Liver (tissue), 9 donors: Measurements from ENCODE around the gene DDX23. TPM values are rescaled to one million over a fixed set of nuclear protein-coding genes. Genes with fewer than 3 reads are reported as not detected.

Experiments
- DNase-seq: peaks from one replicate; pipeline ENCODE4 v3.0.0-alpha.2; 2017; ENCODE audit warnings: low spot score
- H3K27ac ChIP-seq, 2 donors: one replicate each; pipeline ENCODE4 v1.7.0; 2013; ENCODE audit warnings: inconsistent platforms in 2 of 2, low read length in 2 of 2, control low read depth in 1 of 2, low read depth in 1 of 2, mild to moderate bottlenecking in 1 of 2
- H3K27me3 ChIP-seq, 4 donors: one replicate each; pipeline versions ENCODE4 v1.6.1 to v1.7.0; 2013; ENCODE audit warnings: low read length in 3 of 4, inconsistent platforms in 1 of 4, mild to moderate bottlenecking in 1 of 4, moderate library complexity in 1 of 4; ENCODE audit not compliant: control insufficient read depth in 4 of 4, insufficient read depth in 4 of 4
- H3K36me3 ChIP-seq, 4 donors: one replicate each; pipeline versions ENCODE4 v1.6.1 to v1.7.0; 2013; ENCODE audit warnings: low read length in 3 of 4, mild to moderate bottlenecking in 3 of 4, low read depth in 1 of 4, moderate library complexity in 1 of 4; ENCODE audit not compliant: control insufficient read depth in 4 of 4, insufficient read depth in 3 of 4
- H3K4me1 ChIP-seq, 4 donors: one replicate each; pipeline versions ENCODE4 v1.6.1 to v1.7.0; 2013; ENCODE audit warnings: low read length in 3 of 4, mild to moderate bottlenecking in 3 of 4, moderate library complexity in 1 of 4; ENCODE audit not compliant: control insufficient read depth in 4 of 4, insufficient read depth in 4 of 4
- H3K4me3 ChIP-seq, 3 donors: one replicate each; pipeline versions ENCODE4 v1.6.1 to v1.7.0; 2013; ENCODE audit warnings: low read length in 3 of 3, control low read depth in 1 of 3, low read depth in 1 of 3, mild to moderate bottlenecking in 1 of 3
- H3K9ac ChIP-seq, 2 donors: one replicate each; pipeline ENCODE4 v1.7.0; 2013; ENCODE audit warnings: low read length in 2 of 2, mild to moderate bottlenecking in 2 of 2, moderate library complexity in 2 of 2, control low read depth in 1 of 2, low read depth in 1 of 2
- H3K9me3 ChIP-seq, 4 donors: one replicate each; pipeline versions ENCODE4 v1.6.1 to v1.7.0; 2013; ENCODE audit warnings: low read length in 3 of 4; ENCODE audit not compliant: control insufficient read depth in 4 of 4
- EGR1 ChIP-seq, 2 donors: IDR thresholded peaks; 2 replicates each; pipeline ENCODE4 v1.6.1; 2016 to 2018; ENCODE audit warnings: antibody characterized with exemption in 2 of 2, low read depth in 2 of 2
- FOXA1 ChIP-seq: IDR thresholded peaks from 2 replicates; pipeline ENCODE4 v1.6.1; 2016; ENCODE audit warnings: antibody characterized with exemption
- FOXA2 ChIP-seq: IDR thresholded peaks from 2 replicates; pipeline ENCODE4 v1.6.1; 2016; ENCODE audit warnings: antibody characterized with exemption
- GABPA ChIP-seq, 2 donors: IDR thresholded peaks in 1 of 2; conservative IDR thresholded peaks in 1 of 2; 2 replicates each; pipeline ENCODE4 v1.6.1; 2016; ENCODE audit warnings: antibody characterized with exemption in 2 of 2, mild to moderate bottlenecking in 1 of 2, moderate library complexity in 1 of 2
- HNF4A ChIP-seq, 2 donors: conservative IDR thresholded peaks; 2 replicates each; pipeline ENCODE4 v1.6.1; 2016; ENCODE audit warnings: antibody characterized with exemption in 2 of 2, mild to moderate bottlenecking in 2 of 2
- HNF4G ChIP-seq: IDR thresholded peaks from 2 replicates; pipeline ENCODE4 v1.6.1; 2016; ENCODE audit warnings: antibody characterized with exemption
- JUND ChIP-seq, 2 donors: IDR thresholded peaks; 2 replicates each; pipeline ENCODE4 v1.6.1; 2016; ENCODE audit warnings: antibody characterized with exemption in 2 of 2
- NR2F2 ChIP-seq: IDR thresholded peaks from 2 replicates; pipeline ENCODE4 v1.6.1; 2016; ENCODE audit warnings: antibody characterized with exemption
- RAD21 ChIP-seq, 2 donors: IDR thresholded peaks; 2 replicates each; pipeline ENCODE4 v1.6.1; 2016; ENCODE audit warnings: antibody characterized with exemption in 2 of 2, mild to moderate bottlenecking in 2 of 2
- RXRA ChIP-seq, 2 donors: IDR thresholded peaks; 2 replicates each; pipeline ENCODE4 v1.6.1; 2017 to 2018; ENCODE audit warnings: antibody characterized with exemption in 2 of 2, mild to moderate bottlenecking in 1 of 2
- SP1 ChIP-seq: IDR thresholded peaks from 2 replicates; pipeline ENCODE4 v1.6.1; 2018; ENCODE audit warnings: antibody characterized with exemption, mild to moderate bottlenecking
- TAF1 ChIP-seq: conservative IDR thresholded peaks from 2 replicates; pipeline ENCODE4 v1.6.1; 2016; ENCODE audit warnings: antibody characterized with exemption, mild to moderate bottlenecking
- YY1 ChIP-seq: IDR thresholded peaks from 2 replicates; pipeline ENCODE4 v1.6.1; 2016; ENCODE audit warnings: antibody characterized with exemption, mild to moderate bottlenecking
- WGBS: extraction: QIAGEN DNeasy Blood & Tissue Kit; methylation state at CpG from one replicate; pipeline ENCODE4 v1.1.7; 2013; 5-methylcytosine and 5-hydroxymethylcytosine counted together
- polyA plus RNA-seq, 2 donors: library from polyadenylated mRNA; stranded (reverse) in 1 of 2; unstranded in 1 of 2; fragments of 200-250 nt in 1 of 2; fragments of >200 nt in 1 of 2; fragmentation: Nextera tagmentation in 1 of 2; extraction: Ambion mirVana in 1 of 2; gene quantifications; one replicate each; pipeline versions ENCODE4 v1.2.1 to v1.2.3, GENCODE V29; 2013 to 2015
- total RNA-seq, 2 donors: library from RNA; depleted of rRNA; stranded (reverse); fragments of >200 nt; gene quantifications; one replicate each; pipeline ENCODE4 v1.2.3, GENCODE V29; 2014
- TF ChIP-seq, protein P1 (sequence below): IDR thresholded peaks from 2 replicates; pipeline ENCODE4 v1.6.1; 2016; ENCODE audit warnings: antibody characterized with exemption
- TF ChIP-seq, protein P2 (sequence below): fragments of 150-350 bp; IDR thresholded peaks from 2 replicates; pipeline ENCODE4 v1.5.1; 2017; ENCODE audit warnings: improper control_type of control experiment, low read depth, low read length; ENCODE audit not compliant: missing input control
- TF ChIP-seq, protein P3 (sequence below): IDR thresholded peaks from 2 replicates; pipeline ENCODE4 v1.6.1; 2016; ENCODE audit warnings: antibody characterized with exemption
- TF ChIP-seq, protein P4 (sequence below): IDR thresholded peaks from 2 replicates; pipeline ENCODE4 v1.6.1; 2016; ENCODE audit warnings: antibody characterized with exemption
- TF ChIP-seq, protein P5 (sequence below): IDR thresholded peaks from 2 replicates; pipeline ENCODE4 v1.6.1; 2016; ENCODE audit warnings: antibody characterized with exemption, mild to moderate bottlenecking
- donor health status: healthy.
- donor health status: healthy.
- donor health status: healthy.
- donor health status: healthy.
- donor health status: healthy.

Gene DDX23
- total and polyA plus RNA-seq, 4 donors, result 16.9 to 60.6 (median 29.7) TPM

DNA sequence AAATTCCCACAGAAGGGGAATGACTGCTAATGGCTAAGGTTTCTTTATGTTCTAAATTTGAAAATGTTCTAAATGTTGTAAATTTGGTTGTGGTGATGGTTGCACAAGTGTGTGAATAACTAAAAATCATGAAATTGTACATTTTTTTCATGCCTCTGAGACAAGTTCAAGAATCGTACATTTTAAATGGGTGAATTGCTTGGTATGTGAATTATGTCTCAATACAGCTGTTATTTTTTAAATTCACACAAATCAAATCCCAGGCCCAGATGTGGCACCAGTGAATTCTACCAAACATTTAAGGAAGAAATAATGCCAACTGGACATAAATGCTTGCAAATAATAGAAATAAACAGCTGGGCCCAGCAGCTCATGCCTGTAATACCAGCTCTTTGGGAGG is 42.3 kb upstream of the DDX23 start:
- no peak for DNase-seq
- 82% methylated on average over 1 of the region's 1 CpG for WGBS
- Histone ChIP-seq H3K9ac (no peak overlapping the region), H3K27ac (no peak overlapping the region), H3K4me3 (no peak overlapping the region), H3K9me3 (no peaks in the 10 kb centered on the region), H3K36me3 (no peaks in the 10 kb centered on the region), H3K4me1 (peaks cover 0 to 5% (median 0%) of the 10 kb centered on the region in 4 donors), H3K27me3 (no peaks in the 10 kb centered on the region)
- no peak for TF ChIP-seq FOXA1
- no peak for TF ChIP-seq TAF1
- TF ChIP-seq RXRA (IDR thresholded peaks at IDR 0.05), result no peak
- no peak for TF ChIP-seq SP1
- TF ChIP-seq HNF4G, result no peak

DNA sequence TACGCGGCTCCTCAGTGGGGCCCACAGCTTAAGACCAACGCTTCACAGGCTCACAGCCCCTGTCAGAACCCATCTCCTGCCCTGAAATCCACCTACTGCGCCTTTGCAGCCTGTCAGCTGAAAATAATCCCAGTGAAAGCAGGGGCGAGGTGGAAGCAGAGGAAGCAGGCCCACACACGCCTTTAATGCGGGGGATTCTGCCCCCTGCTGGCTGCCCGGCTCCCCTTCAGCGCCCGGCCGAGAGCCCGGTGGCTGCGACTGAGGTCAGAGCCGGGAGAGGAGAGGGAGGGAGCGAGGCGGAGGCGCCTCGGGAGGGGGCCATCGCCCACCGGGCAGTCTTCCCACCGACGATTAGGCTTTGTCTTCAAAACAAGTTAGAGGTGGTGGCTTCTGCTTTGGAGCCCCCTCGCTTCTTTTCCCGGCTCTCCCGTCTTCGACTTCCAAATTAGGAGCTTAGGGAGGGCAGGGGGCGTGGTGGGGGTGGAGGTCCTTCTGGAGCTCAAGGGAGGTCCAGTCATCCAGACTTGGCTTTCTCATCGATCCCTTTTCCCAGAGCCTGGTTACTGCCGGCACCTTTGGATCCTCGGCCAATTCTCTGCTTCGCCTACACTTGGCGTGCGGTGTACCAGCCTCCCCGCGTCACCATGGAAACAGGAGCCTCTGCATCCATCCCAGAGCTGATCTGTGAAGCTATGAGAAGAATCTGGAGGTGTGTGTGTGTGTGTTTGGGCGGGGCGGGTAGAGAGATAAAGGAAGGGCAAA is 38.9 kb upstream of the DDX23 start:
- no peak overlapping the region for H3K27ac ChIP-seq
- WGBS, result 7% methylated on average over 37 of the region's 37 CpGs
- peak; percentile 78 for DNase-seq

More for the DNA sequence above, 38.9 kb upstream of the DDX23 start:
- Histone ChIP-seq H3K4me1 (peaks cover 0 to 5% (median 0%) of the 10 kb centered on the region in 4 donors), H3K4me3 (peak overlapping the region in 1 of 3 donors; percentile 28), H3K9ac (peak overlapping the region in 1 of 2 donors; percentile 31), H3K9me3 (no peaks in the 10 kb centered on the region), H3K27me3 (no peaks in the 10 kb centered on the region), H3K36me3 (no peaks in the 10 kb centered on the region)
- TF ChIP-seq, protein P1, sequence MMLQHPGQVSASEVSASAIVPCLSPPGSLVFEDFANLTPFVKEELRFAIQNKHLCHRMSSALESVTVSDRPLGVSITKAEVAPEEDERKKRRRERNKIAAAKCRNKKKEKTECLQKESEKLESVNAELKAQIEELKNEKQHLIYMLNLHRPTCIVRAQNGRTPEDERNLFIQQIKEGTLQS, result no peak
- TF ChIP-seq HNF4A (conservative IDR thresholded peaks at IDR 0.05) (no peak), GABPA (IDR thresholded peaks at IDR 0.05 in 1 of 2, conservative IDR thresholded peaks at IDR 0.05 in 1 of 2) (no peak), SP1 (no peak), YY1 (no peak), FOXA1 (no peak), JUND (IDR thresholded peaks at IDR 0.05) (no peak), TAF1 (no peak), NR2F2 (no peak), FOXA2 (no peak), HNF4G (no peak), RAD21 (IDR thresholded peaks at IDR 0.05) (peak; percentile 97 to 98), RXRA (IDR thresholded peaks at IDR 0.05) (peak in 1 of 2 donors; percentile 20), EGR1 (IDR thresholded peaks at IDR 0.05; ENCODE audit: low read depth in 2 of 2) (no peak)
- TF ChIP-seq, protein P2, sequence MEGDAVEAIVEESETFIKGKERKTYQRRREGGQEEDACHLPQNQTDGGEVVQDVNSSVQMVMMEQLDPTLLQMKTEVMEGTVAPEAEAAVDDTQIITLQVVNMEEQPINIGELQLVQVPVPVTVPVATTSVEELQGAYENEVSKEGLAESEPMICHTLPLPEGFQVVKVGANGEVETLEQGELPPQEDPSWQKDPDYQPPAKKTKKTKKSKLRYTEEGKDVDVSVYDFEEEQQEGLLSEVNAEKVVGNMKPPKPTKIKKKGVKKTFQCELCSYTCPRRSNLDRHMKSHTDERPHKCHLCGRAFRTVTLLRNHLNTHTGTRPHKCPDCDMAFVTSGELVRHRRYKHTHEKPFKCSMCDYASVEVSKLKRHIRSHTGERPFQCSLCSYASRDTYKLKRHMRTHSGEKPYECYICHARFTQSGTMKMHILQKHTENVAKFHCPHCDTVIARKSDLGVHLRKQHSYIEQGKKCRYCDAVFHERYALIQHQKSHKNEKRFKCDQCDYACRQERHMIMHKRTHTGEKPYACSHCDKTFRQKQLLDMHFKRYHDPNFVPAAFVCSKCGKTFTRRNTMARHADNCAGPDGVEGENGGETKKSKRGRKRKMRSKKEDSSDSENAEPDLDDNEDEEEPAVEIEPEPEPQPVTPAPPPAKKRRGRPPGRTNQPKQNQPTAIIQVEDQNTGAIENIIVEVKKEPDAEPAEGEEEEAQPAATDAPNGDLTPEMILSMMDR, result peak; percentile 98
- TF ChIP-seq, protein P3, sequence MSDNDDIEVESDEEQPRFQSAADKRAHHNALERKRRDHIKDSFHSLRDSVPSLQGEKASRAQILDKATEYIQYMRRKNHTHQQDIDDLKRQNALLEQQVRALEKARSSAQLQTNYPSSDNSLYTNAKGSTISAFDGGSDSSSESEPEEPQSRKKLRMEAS, result no peak
- TF ChIP-seq, protein P4, sequence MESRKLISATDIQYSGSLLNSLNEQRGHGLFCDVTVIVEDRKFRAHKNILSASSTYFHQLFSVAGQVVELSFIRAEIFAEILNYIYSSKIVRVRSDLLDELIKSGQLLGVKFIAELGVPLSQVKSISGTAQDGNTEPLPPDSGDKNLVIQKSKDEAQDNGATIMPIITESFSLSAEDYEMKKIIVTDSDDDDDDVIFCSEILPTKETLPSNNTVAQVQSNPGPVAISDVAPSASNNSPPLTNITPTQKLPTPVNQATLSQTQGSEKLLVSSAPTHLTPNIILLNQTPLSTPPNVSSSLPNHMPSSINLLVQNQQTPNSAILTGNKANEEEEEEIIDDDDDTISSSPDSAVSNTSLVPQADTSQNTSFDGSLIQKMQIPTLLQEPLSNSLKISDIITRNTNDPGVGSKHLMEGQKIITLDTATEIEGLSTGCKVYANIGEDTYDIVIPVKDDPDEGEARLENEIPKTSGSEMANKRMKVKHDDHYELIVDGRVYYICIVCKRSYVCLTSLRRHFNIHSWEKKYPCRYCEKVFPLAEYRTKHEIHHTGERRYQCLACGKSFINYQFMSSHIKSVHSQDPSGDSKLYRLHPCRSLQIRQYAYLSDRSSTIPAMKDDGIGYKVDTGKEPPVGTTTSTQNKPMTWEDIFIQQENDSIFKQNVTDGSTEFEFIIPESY, result no peak
- TF ChIP-seq, protein P5, sequence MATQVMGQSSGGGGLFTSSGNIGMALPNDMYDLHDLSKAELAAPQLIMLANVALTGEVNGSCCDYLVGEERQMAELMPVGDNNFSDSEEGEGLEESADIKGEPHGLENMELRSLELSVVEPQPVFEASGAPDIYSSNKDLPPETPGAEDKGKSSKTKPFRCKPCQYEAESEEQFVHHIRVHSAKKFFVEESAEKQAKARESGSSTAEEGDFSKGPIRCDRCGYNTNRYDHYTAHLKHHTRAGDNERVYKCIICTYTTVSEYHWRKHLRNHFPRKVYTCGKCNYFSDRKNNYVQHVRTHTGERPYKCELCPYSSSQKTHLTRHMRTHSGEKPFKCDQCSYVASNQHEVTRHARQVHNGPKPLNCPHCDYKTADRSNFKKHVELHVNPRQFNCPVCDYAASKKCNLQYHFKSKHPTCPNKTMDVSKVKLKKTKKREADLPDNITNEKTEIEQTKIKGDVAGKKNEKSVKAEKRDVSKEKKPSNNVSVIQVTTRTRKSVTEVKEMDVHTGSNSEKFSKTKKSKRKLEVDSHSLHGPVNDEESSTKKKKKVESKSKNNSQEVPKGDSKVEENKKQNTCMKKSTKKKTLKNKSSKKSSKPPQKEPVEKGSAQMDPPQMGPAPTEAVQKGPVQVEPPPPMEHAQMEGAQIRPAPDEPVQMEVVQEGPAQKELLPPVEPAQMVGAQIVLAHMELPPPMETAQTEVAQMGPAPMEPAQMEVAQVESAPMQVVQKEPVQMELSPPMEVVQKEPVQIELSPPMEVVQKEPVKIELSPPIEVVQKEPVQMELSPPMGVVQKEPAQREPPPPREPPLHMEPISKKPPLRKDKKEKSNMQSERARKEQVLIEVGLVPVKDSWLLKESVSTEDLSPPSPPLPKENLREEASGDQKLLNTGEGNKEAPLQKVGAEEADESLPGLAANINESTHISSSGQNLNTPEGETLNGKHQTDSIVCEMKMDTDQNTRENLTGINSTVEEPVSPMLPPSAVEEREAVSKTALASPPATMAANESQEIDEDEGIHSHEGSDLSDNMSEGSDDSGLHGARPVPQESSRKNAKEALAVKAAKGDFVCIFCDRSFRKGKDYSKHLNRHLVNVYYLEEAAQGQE, result no peak
